Activated naive CD4-positive, alpha-beta T cell treated with anti-CD3 and anti-CD28 coated beads for 36 hours (primary cell): Measurements from ENCODE around the gene OR1E2. TPM values are rescaled to one million over a fixed set of nuclear protein-coding genes. Genes with fewer than 3 reads are reported as not detected.

ENCODE experiments used
- total RNA-seq, 2 experiments: library from RNA; stranded (reverse); gene quantifications; one replicate each; pipeline ENCODE4 v1.2.3, GENCODE V29; 2021

OR1E2 gene
- total RNA-seq, 2 experiments from 2014 or later = not detected

Other genes starting within 250 kb of the OR1E2 start
- gene OR1A2, start 236.3 kb downstream of the OR1E2 start, total RNA-seq = not detected
- gene OR1A1, start 226.2 kb downstream of the OR1E2 start, total RNA-seq = not detected
- gene OR3A1, start 135.5 kb downstream of the OR1E2 start, total RNA-seq = under 1 TPM in 1 of 2 experiments, not detected in 1; 0.12 TPM
- gene OR3A2, start 47.5 kb downstream of the OR1E2 start, total RNA-seq = 1 to 10 TPM; 2.6 to 3.0 TPM
- not detected for gene OR1E1, start 35.4 kb downstream of the OR1E2 start, total RNA-seq
- gene OR3A3, start 22.5 kb downstream of the OR1E2 start, total RNA-seq = not detected
- gene SPATA22, start 38.0 kb upstream of the OR1E2 start, total RNA-seq = not detected
- under 1 TPM in 1 of 2 experiments, not detected in 1; 0.29 TPM for gene ASPA, start 42.2 kb upstream of the OR1E2 start, total RNA-seq
- gene TRPV3, start 124.0 kb upstream of the OR1E2 start, total RNA-seq = under 1 TPM; 0.72 to 0.77 TPM
- gene TRPV1, start 175.6 kb upstream of the OR1E2 start, total RNA-seq = 1 to 10 TPM in 1 of 2 experiments, under 1 TPM in 1; 0.96 to 1.0 TPM
- gene SHPK, start 202.4 kb upstream of the OR1E2 start, total RNA-seq = 1 to 10 TPM; 6.9 to 7.5 TPM
- 1 to 10 TPM; 4.5 TPM for gene CTNS, start 202.9 kb upstream of the OR1E2 start, total RNA-seq
- 10 to 100 TPM; 17.7 to 19.3 TPM for gene TAX1BP3, start 234.7 kb upstream of the OR1E2 start, total RNA-seq
- gene EMC6, start 235.0 kb upstream of the OR1E2 start, total RNA-seq = 10 to 100 TPM; 41.8 to 44.0 TPM